GM12874 (cell line): Measurements from ENCODE around the gene C5orf58.

Source experiments
- CTCF ChIP-seq: IDR thresholded peaks from 2 replicates; pipeline ENCODE4 v1.5.1; 2011; ENCODE audit warnings: low read depth, mild to moderate bottlenecking, control low read depth, low read length, moderate library complexity; ENCODE audit not compliant: insufficient read depth

Gene C5orf58

GRCh38 chr5:170268153-170268689 is 35.4 kb downstream of the C5orf58 start:
- no peak for TF ChIP-seq CTCF

GRCh38 chr5:170268884-170269283 is 36.1 kb downstream of the C5orf58 start:
- no peak for TF ChIP-seq CTCF

- no peak for TF ChIP-seq CTCF
These were observed 36.8 kb downstream of the C5orf58 start for GRCh38 chr5:170269579-170269978.

- TF ChIP-seq CTCF: no peak
These were observed 37.7 kb downstream of the C5orf58 start for GRCh38 chr5:170270293-170271069.

GRCh38 chr5:170273968-170274710 is 41.4 kb downstream of the C5orf58 start:
- peak; percentile 30; the same call in 1 of the 2 replicates for TF ChIP-seq CTCF

GRCh38 chr5:170275376-170275994 is 42.7 kb downstream of the C5orf58 start:
- no peak for TF ChIP-seq CTCF

- no peak for TF ChIP-seq CTCF
These were observed 43.4 kb downstream of the C5orf58 start for GRCh38 chr5:170276140-170276539.
